ENCODE data around the gene LILRB2.
A peak's percentile ranks its signal among the peaks of the same experiment; 100 is the strongest.
"Not testable (repeated sequence)": the region's sequence is repeated elsewhere in the genome, so short reads cannot be mapped to it uniquely, and the experiment has no call there.

LILRB2 gene

GRCh38 chr19:54252845-54253244 lies 28.1 kb downstream of the LILRB2 start:
- no peak overlapping the region for H3K4me3 ChIP-seq (ENCODE audit: control insufficient read depth, low read depth, low read length)
- no peak for TF ChIP-seq CTCF (conservative IDR thresholded peaks at IDR 0.05; ENCODE audit: control insufficient read depth, insufficient read depth, low read depth, low read length)
- DNase-seq (ENCODE audit: low read depth): no peak

- TF ChIP-seq CTCF (conservative IDR thresholded peaks at IDR 0.05; ENCODE audit: control insufficient read depth, insufficient read depth, low read depth, low read length): no peak
- no peak for DNase-seq (ENCODE audit: low read depth)
Measured at GRCh38 chr19:54252243-54252642, 28.7 kb downstream of the LILRB2 start.

GRCh38 chr19:54248016-54248601 lies 32.8 kb downstream of the LILRB2 start:
- DNase-seq (ENCODE audit: low read depth): peak; percentile 33
- no peak for TF ChIP-seq CTCF (conservative IDR thresholded peaks at IDR 0.05; ENCODE audit: control insufficient read depth, insufficient read depth, low read depth, low read length)
- H3K4me3 ChIP-seq (ENCODE audit: control insufficient read depth, low read depth, low read length): no peak overlapping the region

More at GRCh38 chr19:54252243-54252642, 28.7 kb downstream of the LILRB2 start:
- H3K4me3 ChIP-seq (ENCODE audit: control insufficient read depth, low read depth, low read length): no peak overlapping the region

- no peak for TF ChIP-seq CTCF (conservative IDR thresholded peaks at IDR 0.05; ENCODE audit: control insufficient read depth, insufficient read depth, low read depth, low read length)
- no peak overlapping the region for H3K4me3 ChIP-seq (ENCODE audit: control insufficient read depth, low read depth, low read length)
- no peak for DNase-seq (ENCODE audit: low read depth)
Measured at GRCh38 chr19:54247106-54247930, 33.6 kb downstream of the LILRB2 start.

- H3K4me3 ChIP-seq (ENCODE audit: control insufficient read depth, low read depth, low read length): no peak overlapping the region
- DNase-seq (ENCODE audit: low read depth): no peak
- TF ChIP-seq CTCF (conservative IDR thresholded peaks at IDR 0.05; ENCODE audit: control insufficient read depth, insufficient read depth, low read depth, low read length): no peak
Measured at GRCh38 chr19:54245936-54246335, 35.0 kb downstream of the LILRB2 start.

- not testable (repeated sequence) for H3K4me3 ChIP-seq (ENCODE audit: control insufficient read depth, low read depth, low read length); DNase-seq (ENCODE audit: low read depth)
Measured at GRCh38 chr19:54243809-54244208, 37.1 kb downstream of the LILRB2 start.

- not testable (repeated sequence) for H3K4me3 ChIP-seq (ENCODE audit: control insufficient read depth, low read depth, low read length)
Measured at GRCh38 chr19:54242646-54243045, 38.3 kb downstream of the LILRB2 start, which contains the start of gene LILRA6. LILRA6 (minus strand) TSS chr19:54242790.

GRCh38 chr19:54242234-54242633 lies 38.7 kb downstream of the LILRB2 start:
- DNase-seq (ENCODE audit: low read depth); H3K4me3 ChIP-seq (ENCODE audit: control insufficient read depth, low read depth, low read length): not testable (repeated sequence)

More at GRCh38 chr19:54242646-54243045, 38.3 kb downstream of the LILRB2 start, which contains the start of gene LILRA6:
- DNase-seq (ENCODE audit: low read depth): not testable (repeated sequence)

GRCh38 chr19:54240372-54241336 lies 40.3 kb downstream of the LILRB2 start:
- H3K4me3 ChIP-seq (ENCODE audit: control insufficient read depth, low read depth, low read length); DNase-seq (ENCODE audit: low read depth): not testable (repeated sequence)

- H3K4me3 ChIP-seq (ENCODE audit: control insufficient read depth, low read depth, low read length); DNase-seq (ENCODE audit: low read depth): not testable (repeated sequence)
Measured at GRCh38 chr19:54239491-54240371, 41.2 kb downstream of the LILRB2 start.

Measured in fibroblast of mammary gland (primary cell).